Rectal smooth muscle tissue (tissue), 1 donor: ENCODE data around the gene TIRAP.
A peak's percentile ranks its signal among the peaks of the same experiment; 100 is the strongest.

Source experiments
- H3K27ac ChIP-seq: one replicate; pipeline ENCODE4 v1.7.0; 2013; ENCODE audit warnings: low read depth, low read length, inconsistent platforms
- H3K27me3 ChIP-seq: one replicate; pipeline ENCODE4 v1.7.0; 2013; ENCODE audit warnings: low read length; ENCODE audit not compliant: control insufficient read depth, insufficient read depth
- H3K36me3 ChIP-seq: one replicate; pipeline ENCODE4 v1.7.0; 2013; ENCODE audit warnings: low read length; ENCODE audit not compliant: control insufficient read depth, insufficient read depth
- H3K4me1 ChIP-seq: one replicate; pipeline ENCODE4 v1.7.0; 2013; ENCODE audit warnings: low read length; ENCODE audit not compliant: control insufficient read depth, insufficient read depth
- H3K4me3 ChIP-seq: one replicate; pipeline ENCODE4 v1.7.0; 2013; ENCODE audit warnings: low read length
- H3K9ac ChIP-seq: one replicate; pipeline ENCODE4 v1.7.0; 2013; ENCODE audit warnings: low read length

TIRAP gene

DNA sequence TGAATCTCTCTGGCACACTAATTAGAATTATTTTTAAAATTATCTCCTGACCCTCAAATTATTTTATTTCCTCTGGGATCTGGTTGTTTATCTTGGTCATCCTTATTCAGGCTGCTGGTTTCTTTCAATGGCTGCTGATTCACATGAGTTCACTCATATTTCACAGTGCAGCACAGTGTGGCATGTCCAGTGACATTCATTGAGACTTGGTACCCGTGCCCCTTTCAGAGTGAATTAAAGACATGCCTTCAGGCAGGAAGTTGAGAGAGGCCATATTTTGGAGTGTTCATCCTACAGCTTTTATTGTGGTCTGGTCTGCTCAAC, 34.5 kb downstream of the TIRAP start:
- Histone ChIP-seq H3K9ac (no peak overlapping the region), H3K27ac (peak overlapping the region; percentile 81), H3K27me3 (no peaks in the 10 kb centered on the region), H3K4me3 (no peak overlapping the region), H3K4me1 (peaks cover 25% of the 10 kb centered on the region), H3K36me3 (no peaks in the 10 kb centered on the region)

GRCh38 chr11:126317756-126318573, 35.1 kb downstream of the TIRAP start:
- peaks cover 25% of the 10 kb centered on the region for H3K4me1 ChIP-seq
- H3K9ac ChIP-seq: peak overlapping the region; percentile 5
- H3K4me3 ChIP-seq: peak overlapping the region; percentile 29

GRCh38 chr11:126318574-126319373, 35.9 kb downstream of the TIRAP start:
- Histone ChIP-seq H3K4me3 (peak overlapping the region; percentile 29), H3K9ac (peak overlapping the region; percentile 5), H3K27ac (peak overlapping the region; percentile 81), H3K4me1 (peaks cover 25% of the 10 kb centered on the region), H3K36me3 (no peaks in the 10 kb centered on the region), H3K27me3 (no peaks in the 10 kb centered on the region)

More at GRCh38 chr11:126317756-126318573, 35.1 kb downstream of the TIRAP start:
- Histone ChIP-seq H3K27me3 (no peaks in the 10 kb centered on the region), H3K27ac (peak overlapping the region; percentile 81), H3K36me3 (no peaks in the 10 kb centered on the region)

DNA sequence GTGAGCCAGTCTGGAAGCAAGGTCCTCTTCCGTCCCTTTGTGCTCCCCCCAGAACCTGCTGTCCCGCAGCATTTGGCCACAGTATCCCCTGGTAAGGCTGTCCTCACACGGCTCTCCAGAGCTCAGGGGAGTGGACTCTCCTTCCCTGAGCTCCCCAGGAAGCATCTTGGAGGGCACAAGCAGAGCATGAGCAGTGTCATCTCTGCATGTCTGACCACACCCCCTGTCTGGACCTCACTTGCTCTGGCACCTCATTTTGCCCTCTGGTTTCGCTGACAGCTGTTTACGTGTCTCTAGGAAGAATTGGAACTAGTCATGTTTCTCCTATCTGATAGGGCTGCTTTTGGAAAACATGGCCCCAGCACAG, 36.5 kb downstream of the TIRAP start:
- no peak overlapping the region for H3K9ac ChIP-seq
- peak overlapping the region; percentile 81 for H3K27ac ChIP-seq
- no peaks in the 10 kb centered on the region for H3K27me3 ChIP-seq
- H3K4me1 ChIP-seq: peaks cover 25% of the 10 kb centered on the region
- H3K4me3 ChIP-seq: no peak overlapping the region
- no peaks in the 10 kb centered on the region for H3K36me3 ChIP-seq

DNA sequence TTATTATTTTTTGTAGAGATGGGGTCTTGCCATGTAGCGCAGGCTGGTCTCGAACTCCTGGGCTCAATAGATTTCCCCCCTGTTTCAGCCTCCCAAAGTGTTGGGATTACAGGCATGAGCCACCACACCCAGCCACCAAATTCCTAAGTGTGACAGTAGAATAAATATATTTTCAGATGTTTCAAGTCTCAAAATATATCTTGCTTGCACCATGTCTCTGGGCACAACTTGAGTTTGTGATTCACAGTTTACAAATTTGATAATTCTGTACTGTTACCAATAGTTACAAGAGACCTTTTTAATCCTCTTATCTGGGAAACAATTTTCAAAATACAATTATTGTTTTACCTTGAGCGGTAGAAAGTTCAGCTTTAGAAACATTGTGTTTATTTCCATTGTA, 40.1 kb downstream of the TIRAP start:
- no peak overlapping the region for H3K9ac ChIP-seq
- no peaks in the 10 kb centered on the region for H3K27me3 ChIP-seq
- no peak overlapping the region for H3K27ac ChIP-seq
- H3K4me3 ChIP-seq: no peak overlapping the region
- H3K4me1 ChIP-seq: peaks cover 17% of the 10 kb centered on the region
- no peaks in the 10 kb centered on the region for H3K36me3 ChIP-seq

DNA sequence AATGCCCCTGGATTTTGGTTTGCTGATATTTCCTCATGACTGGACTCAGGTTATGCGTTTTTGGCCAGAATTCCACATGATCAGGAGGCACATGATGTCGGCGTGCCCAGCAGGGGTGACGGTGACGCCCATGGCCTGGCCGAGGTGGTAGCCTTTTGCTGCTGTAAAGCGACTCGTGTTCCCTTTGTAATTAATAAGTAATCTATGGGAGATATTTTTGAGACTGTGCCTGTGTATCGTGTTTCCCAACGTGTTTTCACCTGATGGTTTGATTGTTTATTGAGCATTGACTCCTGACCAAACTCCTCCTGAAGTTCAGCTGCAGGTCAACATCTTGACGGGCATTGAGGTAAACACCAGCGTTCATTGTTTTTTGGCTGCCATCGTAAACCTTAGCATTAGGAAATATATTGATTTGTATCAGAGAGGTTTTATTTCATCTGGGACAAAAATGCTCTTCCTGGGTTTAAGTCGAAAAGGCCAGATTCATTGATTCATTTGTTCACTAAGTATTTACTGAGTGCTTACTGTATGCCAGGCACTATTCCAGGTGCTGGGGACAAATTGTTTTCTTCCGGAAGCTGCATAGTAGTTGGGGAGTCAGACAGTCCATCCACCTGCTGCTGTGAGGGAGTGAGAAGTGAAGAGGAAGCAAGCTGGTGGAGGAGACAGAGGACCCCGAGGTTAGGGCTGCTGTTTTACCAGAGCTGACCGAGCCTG, 44.5 kb downstream of the TIRAP start:
- Histone ChIP-seq H3K4me3 (no peak overlapping the region), H3K9ac (no peak overlapping the region), H3K27ac (no peak overlapping the region), H3K36me3 (peaks cover 2% of the 10 kb centered on the region), H3K27me3 (no peaks in the 10 kb centered on the region), H3K4me1 (no peaks in the 10 kb centered on the region)

DNA sequence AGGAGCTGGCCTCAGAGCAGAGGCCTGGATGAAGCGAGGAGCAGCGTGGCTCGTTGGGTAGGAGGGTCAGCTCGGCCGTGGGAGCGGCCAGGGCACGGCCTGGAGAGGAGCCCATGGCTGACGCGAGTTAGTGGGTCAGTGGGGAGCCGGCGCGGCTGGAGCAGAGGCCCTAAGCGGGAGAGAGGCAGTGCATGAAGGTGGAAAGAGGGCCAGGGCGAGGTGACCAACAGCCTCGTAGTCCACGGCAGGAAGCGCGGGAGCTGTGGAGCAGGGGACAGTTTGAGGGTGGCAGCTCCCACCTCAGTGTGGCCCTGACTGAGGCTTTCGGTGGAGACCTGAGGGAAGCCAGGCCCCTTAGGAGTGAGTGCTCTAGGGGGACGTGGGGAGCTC, 45.1 kb downstream of the TIRAP start:
- Histone ChIP-seq H3K36me3 (peaks cover 2% of the 10 kb centered on the region), H3K4me3 (no peak overlapping the region), H3K27me3 (no peaks in the 10 kb centered on the region), H3K27ac (no peak overlapping the region), H3K9ac (no peak overlapping the region), H3K4me1 (no peaks in the 10 kb centered on the region)

GRCh38 chr11:126328444-126328843, 45.6 kb downstream of the TIRAP start:
- Histone ChIP-seq H3K27me3 (no peaks in the 10 kb centered on the region), H3K27ac (no peak overlapping the region), H3K4me1 (no peaks in the 10 kb centered on the region), H3K4me3 (no peak overlapping the region), H3K9ac (no peak overlapping the region), H3K36me3 (peaks cover 2% of the 10 kb centered on the region)

- Histone ChIP-seq H3K4me1 (no peaks in the 10 kb centered on the region), H3K36me3 (peaks cover 2% of the 10 kb centered on the region), H3K9ac (no peak overlapping the region), H3K4me3 (no peak overlapping the region), H3K27me3 (no peaks in the 10 kb centered on the region), H3K27ac (no peak overlapping the region)
Observed at GRCh38 chr11:126328938-126329643, 46.2 kb downstream of the TIRAP start.

- H3K36me3 ChIP-seq: peaks cover 2% of the 10 kb centered on the region
- no peaks in the 10 kb centered on the region for H3K27me3 ChIP-seq
- no peak overlapping the region for H3K9ac ChIP-seq
- no peak overlapping the region for H3K27ac ChIP-seq
- H3K4me1 ChIP-seq: no peaks in the 10 kb centered on the region
- H3K4me3 ChIP-seq: no peak overlapping the region
Observed at GRCh38 chr11:126329644-126330211, 46.8 kb downstream of the TIRAP start.

DNA sequence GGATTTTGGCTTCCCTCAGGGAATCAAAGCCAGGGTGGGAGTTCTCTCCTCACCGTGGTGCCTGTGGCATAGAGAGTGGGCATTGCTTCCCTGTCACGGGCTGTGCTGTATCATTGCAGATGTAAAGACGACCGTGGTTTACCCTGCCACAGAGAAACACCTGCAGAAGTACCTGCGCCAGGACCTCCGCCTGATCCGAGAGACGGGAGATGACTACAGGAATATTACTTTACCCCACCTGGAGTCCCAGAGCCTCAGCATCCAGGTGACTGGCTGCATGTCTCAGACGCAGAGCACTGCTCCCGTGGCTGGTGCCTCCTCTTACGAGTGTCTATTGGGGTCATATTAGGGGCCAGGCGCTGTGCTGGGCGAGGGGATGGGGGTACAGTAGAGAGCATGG, 48.4 kb downstream of the TIRAP start:
- no peak overlapping the region for H3K27ac ChIP-seq
- no peaks in the 10 kb centered on the region for H3K27me3 ChIP-seq
- no peak overlapping the region for H3K4me3 ChIP-seq
- H3K36me3 ChIP-seq: peaks cover 2% of the 10 kb centered on the region
- H3K9ac ChIP-seq: no peak overlapping the region
- no peaks in the 10 kb centered on the region for H3K4me1 ChIP-seq
